HFF-Myc (cell line): ENCODE data around the gene CX3CL1.

Experiments used
- DNase-seq: peaks from one replicate; pipeline ENCODE4 v3.0.0-alpha.2; 2011; ENCODE audit warnings: low read depth; ENCODE audit errors: extremely low read depth
- H3K4me3 ChIP-seq: replicated peaks from 2 replicates; pipeline ENCODE4 v1.5.1; 2011; ENCODE audit warnings: low read depth, mild to moderate bottlenecking, control low read depth, low read length
- TF ChIP-seq, protein P1 (sequence below): IDR thresholded peaks from 2 replicates; pipeline ENCODE4 v1.5.1; 2012; ENCODE audit warnings: mild to moderate bottlenecking, low read depth, low read length, control low read depth; ENCODE audit errors: missing control alignments

CX3CL1 gene

DNA sequence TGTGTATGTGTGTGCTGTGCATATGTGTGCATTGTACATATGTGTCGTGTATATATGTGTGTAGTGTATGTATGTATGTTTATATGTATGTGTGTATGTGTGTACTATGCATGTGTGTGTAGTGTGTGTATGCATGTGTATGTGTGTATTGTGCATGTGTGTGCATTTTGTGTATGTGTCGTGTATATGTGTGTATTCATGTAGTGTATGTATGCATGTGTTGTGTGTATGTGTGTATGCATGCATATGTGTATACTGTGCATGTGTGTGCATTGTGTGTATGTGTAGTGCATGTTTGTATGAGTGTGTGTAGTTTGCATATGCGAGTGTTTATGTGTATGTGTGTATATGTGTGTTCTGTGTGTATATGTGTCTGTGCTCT is 16.8 kb downstream of the CX3CL1 start:
- TF ChIP-seq, protein P1, sequence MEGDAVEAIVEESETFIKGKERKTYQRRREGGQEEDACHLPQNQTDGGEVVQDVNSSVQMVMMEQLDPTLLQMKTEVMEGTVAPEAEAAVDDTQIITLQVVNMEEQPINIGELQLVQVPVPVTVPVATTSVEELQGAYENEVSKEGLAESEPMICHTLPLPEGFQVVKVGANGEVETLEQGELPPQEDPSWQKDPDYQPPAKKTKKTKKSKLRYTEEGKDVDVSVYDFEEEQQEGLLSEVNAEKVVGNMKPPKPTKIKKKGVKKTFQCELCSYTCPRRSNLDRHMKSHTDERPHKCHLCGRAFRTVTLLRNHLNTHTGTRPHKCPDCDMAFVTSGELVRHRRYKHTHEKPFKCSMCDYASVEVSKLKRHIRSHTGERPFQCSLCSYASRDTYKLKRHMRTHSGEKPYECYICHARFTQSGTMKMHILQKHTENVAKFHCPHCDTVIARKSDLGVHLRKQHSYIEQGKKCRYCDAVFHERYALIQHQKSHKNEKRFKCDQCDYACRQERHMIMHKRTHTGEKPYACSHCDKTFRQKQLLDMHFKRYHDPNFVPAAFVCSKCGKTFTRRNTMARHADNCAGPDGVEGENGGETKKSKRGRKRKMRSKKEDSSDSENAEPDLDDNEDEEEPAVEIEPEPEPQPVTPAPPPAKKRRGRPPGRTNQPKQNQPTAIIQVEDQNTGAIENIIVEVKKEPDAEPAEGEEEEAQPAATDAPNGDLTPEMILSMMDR: no peak
- no peak for DNase-seq
- H3K4me3 ChIP-seq: no peak overlapping the region

DNA sequence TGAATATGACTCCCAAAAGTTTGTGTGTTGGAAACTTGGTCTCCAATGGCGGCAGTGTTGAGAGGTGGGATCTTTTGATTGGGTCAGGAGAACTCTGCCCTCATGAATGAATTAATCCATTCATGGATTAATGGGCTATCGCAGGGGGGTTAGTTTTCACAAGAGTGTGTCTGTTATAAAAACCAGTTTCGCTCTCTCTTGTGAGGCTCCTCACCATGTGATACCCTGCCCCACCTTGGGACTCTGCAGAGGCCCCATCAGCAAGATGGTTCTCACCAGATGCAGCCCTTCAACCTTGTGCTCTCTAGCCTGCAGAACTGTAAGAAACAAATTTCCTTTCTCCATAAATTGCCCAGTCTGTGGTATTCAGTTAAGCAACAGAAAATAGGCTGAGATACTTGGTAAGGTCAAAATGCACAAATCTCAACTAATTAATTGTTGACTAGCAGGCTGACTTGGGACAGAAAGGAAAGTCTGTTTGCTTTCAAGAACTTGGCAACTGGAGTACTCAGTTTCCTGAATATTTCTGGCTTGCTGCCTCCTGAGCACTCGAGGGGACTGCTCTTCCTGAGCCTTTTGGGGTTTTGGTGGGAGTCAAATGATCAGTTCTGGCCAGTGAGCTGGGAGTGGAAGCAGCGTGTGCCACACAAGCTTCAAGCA is 18.5 kb downstream of the CX3CL1 start:
- DNase-seq: no peak

GRCh38 chr16:57391300-57391699 is 19.0 kb downstream of the CX3CL1 start:
- no peak for DNase-seq
- TF ChIP-seq, protein P1: no peak

More for the DNA sequence above, 18.5 kb downstream of the CX3CL1 start:
- no peak overlapping the region for H3K4me3 ChIP-seq
- TF ChIP-seq, protein P1: no peak

DNA sequence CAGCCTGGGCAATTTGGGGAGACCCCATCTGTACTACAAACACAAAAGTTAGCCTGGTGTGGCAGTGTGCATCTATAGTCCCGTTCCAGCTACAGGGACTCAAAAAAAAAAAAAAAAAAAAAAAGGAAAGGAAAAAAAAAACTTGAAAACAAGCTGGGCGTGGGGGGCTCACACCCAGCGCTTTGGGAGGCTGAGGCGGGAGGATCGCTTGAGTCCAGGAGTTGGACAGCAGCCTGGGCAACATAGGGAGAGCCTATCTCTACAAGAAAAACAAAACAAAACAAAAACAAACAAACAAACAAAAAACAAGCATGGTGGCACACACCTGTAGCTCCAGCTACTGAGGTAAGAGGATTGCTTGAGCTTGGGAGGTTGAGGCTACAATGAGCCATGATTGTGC is 19.4 kb downstream of the CX3CL1 start:
- no peak for DNase-seq
- H3K4me3 ChIP-seq: no peak overlapping the region
- TF ChIP-seq, protein P1: no peak

More at GRCh38 chr16:57391300-57391699, 19.0 kb downstream of the CX3CL1 start:
- no peak overlapping the region for H3K4me3 ChIP-seq

DNA sequence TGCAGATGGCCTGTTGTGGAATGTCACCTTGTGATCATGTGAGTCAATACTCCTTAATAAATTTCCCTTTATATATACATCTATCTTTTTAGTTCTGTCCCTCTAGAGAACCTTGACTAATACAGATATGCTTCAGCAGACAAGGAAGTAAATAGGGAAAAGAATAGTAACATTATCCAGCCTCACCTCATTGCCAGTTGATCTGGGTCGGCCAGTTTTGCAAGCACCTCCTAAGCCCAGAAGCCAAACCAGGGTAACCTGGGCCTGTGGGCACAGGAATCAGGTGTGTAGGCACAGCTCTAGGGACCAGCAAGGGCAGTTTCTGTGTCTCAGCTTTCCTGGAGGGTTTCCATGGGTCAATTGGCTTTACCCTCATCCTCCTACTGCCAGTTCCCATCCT is 20.4 kb downstream of the CX3CL1 start:
- TF ChIP-seq, protein P1: no peak
- DNase-seq: no peak
- no peak overlapping the region for H3K4me3 ChIP-seq

DNA sequence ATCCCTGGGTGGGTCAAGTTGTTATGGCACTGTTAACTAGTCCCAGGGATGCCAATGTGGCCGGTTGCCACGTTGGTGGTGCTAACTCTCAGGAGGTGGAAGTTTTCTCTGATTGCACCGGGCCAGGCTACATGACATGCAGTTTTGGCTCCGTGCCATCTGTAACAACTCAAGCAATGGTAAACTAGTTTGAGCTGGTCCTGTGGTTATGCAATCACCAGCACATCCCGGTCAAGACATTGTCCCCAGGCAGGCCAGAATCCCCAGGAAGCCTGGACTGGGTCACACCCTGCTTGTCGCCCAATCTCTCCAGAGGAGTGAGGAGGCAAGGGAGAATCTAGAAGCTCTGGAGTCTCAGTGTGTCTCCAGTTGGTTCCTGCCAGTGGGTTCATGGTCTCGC is 22.2 kb downstream of the CX3CL1 start:
- TF ChIP-seq, protein P1: no peak
- H3K4me3 ChIP-seq: no peak overlapping the region
- DNase-seq: no peak

DNA sequence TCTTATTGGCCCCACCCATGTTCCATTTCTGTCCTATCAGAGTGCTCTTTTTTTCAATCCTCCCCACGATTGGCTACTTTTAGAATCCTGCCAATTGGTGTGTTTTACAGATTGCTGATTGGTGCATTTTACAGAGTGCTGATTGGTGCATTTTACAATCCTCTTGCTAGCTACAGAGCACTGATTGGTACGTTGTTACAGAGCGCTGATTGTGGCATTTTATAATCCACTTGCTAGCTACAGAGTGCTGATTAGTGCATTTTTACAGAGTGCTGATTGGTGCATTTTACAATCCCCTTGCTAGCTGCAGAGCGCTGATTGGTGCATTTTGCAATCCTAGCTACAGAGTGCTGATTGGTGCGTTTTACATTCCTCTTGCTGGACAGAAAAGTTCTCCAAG is 22.7 kb downstream of the CX3CL1 start:
- H3K4me3 ChIP-seq: no peak overlapping the region
- no peak for DNase-seq
- TF ChIP-seq, protein P1: no peak
